HCT116 (cell line): ENCODE data around the gene S1PR3. TPM values are rescaled to one million over a fixed set of nuclear protein-coding genes. Genes with fewer than 3 reads are reported as not detected.

Experiments used
- ATAC-seq: fragments of 200-7000 bp; cut with Tn5 transposase; 2 replicates; pipeline ENCODE4 v1.9.1; 2020; ENCODE audit warnings: mild to moderate bottlenecking, moderate library complexity
- BruUV-seq: library from RNA; stranded (reverse); fragments of 400-500 nt; replicated peaks from 2 replicates; lab custom pipeline; 2021; lab: Mats Ljungman, UMichigan
- CTCF ChIA-PET: fragments of 300-600 bp; sonication (Branson Sonifier 250); formaldehyde crosslinking; loops from one replicate; lab custom pipeline; 2021; ENCODE audit warnings: antibody characterized with exemption; lab: Charles Lee
- POLR2A ChIA-PET: fragments of 300-600, 350-600 bp; sonication (Branson Sonifier 250); formaldehyde crosslinking; loops from one replicate; lab custom pipeline; 2021; ENCODE audit warnings: antibody characterized with exemption; lab: Charles Lee
- RAD21 ChIA-PET, 2 experiments: fragments of 300-600 bp; sonication (Branson Sonifier 250); formaldehyde crosslinking; loops; one replicate each; lab custom pipeline; 2023; ENCODE audit warnings: low total read pairs in 2 of 2; ENCODE audit not compliant: uncharacterized antibody in 2 of 2, unreplicated experiment in 2 of 2, low non-redundant PET in 1 of 2; lab: Charles Lee
- DNase-seq: peaks from one replicate; pipeline ENCODE4 v3.0.0-alpha.2; 2010; ENCODE audit warnings: low read depth, low spot score
- H2AFZ ChIP-seq: fragments of 200-600 bp; shearing (Covaris generic), sonication (generic); 2 replicates; pipeline ENCODE4 v1.6.1; 2017; ENCODE audit warnings: low read depth, mixed run types, mixed read lengths, antibody characterized with exemption, low read length; ENCODE audit not compliant: poor library complexity, severe bottlenecking
- H3K27ac ChIP-seq: 2 replicates; pipeline ENCODE4 v1.5.1; 2012; ENCODE audit warnings: low read depth, low read length
- H3K27me3 ChIP-seq: fragments of 200-600 bp; sonication (generic); 2 replicates; pipeline ENCODE4 v1.6.1; 2016; ENCODE audit warnings: mixed run types, low read length, mixed read lengths; ENCODE audit not compliant: insufficient read depth
- H3K36me3 ChIP-seq, 2 experiments: fragments of 200-500 bp in 1 of 2; fragments of 200-600 bp in 1 of 2; sonication (Bioruptor generic) in 1 of 2; sonication (generic) in 1 of 2; 2 replicates each; pipeline versions ENCODE4 v1.5.1 to v1.6.1; 2014 to 2016; ENCODE audit warnings: low read length in 2 of 2, inconsistent platforms in 1 of 2, mixed read lengths in 1 of 2, mixed run types in 1 of 2; ENCODE audit not compliant: insufficient read depth in 2 of 2, control insufficient read depth in 1 of 2
- H3K4me1 ChIP-seq, 2 experiments: fragments of 200-600 bp in 1 of 2; sonication (generic) in 1 of 2; 2 replicates each; pipeline versions ENCODE4 v1.5.1 to v1.6.1; 2012 to 2017; ENCODE audit warnings: low read length in 2 of 2, inconsistent platforms in 1 of 2, mild to moderate bottlenecking in 1 of 2, mixed read lengths in 1 of 2, mixed run types in 1 of 2, moderate library complexity in 1 of 2; ENCODE audit not compliant: insufficient read depth in 2 of 2, control insufficient read depth in 1 of 2
- H3K4me2 ChIP-seq: fragments of 200-600 bp; sonication (generic); 2 replicates; pipeline ENCODE4 v1.6.1; 2017; ENCODE audit warnings: mixed run types, low read length, mixed read lengths
- H3K4me3 ChIP-seq, 2 experiments: fragments of 200-600 bp in 1 of 2; sonication (generic) in 1 of 2; replicated peaks in 1 of 2; 2 replicates each; pipeline ENCODE4 v1.5.1; 2011 to 2016; ENCODE audit warnings: low read length in 2 of 2, control low read depth in 1 of 2, low read depth in 1 of 2, mild to moderate bottlenecking in 1 of 2, mixed read lengths in 1 of 2, mixed run types in 1 of 2
- H3K79me2 ChIP-seq: fragments of 200-600 bp; sonication (generic); 2 replicates; pipeline ENCODE4 v1.6.1; 2017; ENCODE audit warnings: mild to moderate bottlenecking, mixed run types, low read length, moderate library complexity, mixed read lengths; ENCODE audit not compliant: insufficient read depth
- H3K9ac ChIP-seq: fragments of 200-600 bp; sonication (generic); 2 replicates; pipeline ENCODE4 v1.6.1; 2016; ENCODE audit warnings: low read length, mixed read lengths
- H3K9me2 ChIP-seq: fragments of 200-600 bp; sonication (generic), shearing (Covaris generic); 2 replicates; pipeline ENCODE4 v1.6.1; 2017; ENCODE audit warnings: mixed run types, mild to moderate bottlenecking, moderate library complexity; ENCODE audit not compliant: insufficient read depth
- H3K9me3 ChIP-seq, 2 experiments: fragments of 200-500 bp in 1 of 2; fragments of 200-600 bp in 1 of 2; sonication (Bioruptor generic) in 1 of 2; sonication (generic) in 1 of 2; 2 replicates each; pipeline ENCODE4 v1.6.1; 2014 to 2017; ENCODE audit warnings: low read length in 2 of 2, mixed read lengths in 2 of 2, inconsistent platforms in 1 of 2, low read depth in 1 of 2, mild to moderate bottlenecking in 1 of 2, mixed run types in 1 of 2, moderate library complexity in 1 of 2; ENCODE audit not compliant: control insufficient read depth in 1 of 2, insufficient read depth in 1 of 2
- H4K20me1 ChIP-seq: fragments of 200-600 bp; sonication (generic), shearing (Covaris generic); 2 replicates; pipeline ENCODE4 v1.6.1; 2017; ENCODE audit warnings: mixed run types, mild to moderate bottlenecking, moderate library complexity; ENCODE audit not compliant: insufficient read depth
- ATF3 ChIP-seq: IDR thresholded peaks from 2 replicates; pipeline ENCODE4 v1.6.1; 2012
- CBX3 ChIP-seq: IDR thresholded peaks from 2 replicates; pipeline ENCODE4 v1.6.1; 2012; ENCODE audit warnings: low read depth
- CEBPB ChIP-seq: IDR thresholded peaks from 2 replicates; pipeline ENCODE4 v1.6.1; 2012; ENCODE audit warnings: low read depth
- CTCF ChIP-seq, 3 experiments: fragments of 200-600 bp in 1 of 3; sonication (generic) in 1 of 3; IDR thresholded peaks in 2 of 3; conservative IDR thresholded peaks in 1 of 3; 2 replicates each; pipeline ENCODE4 v1.5.1; 2012 to 2017; ENCODE audit warnings: low read depth in 2 of 3, low read length in 2 of 3, antibody characterized with exemption in 1 of 3, borderline replicate concordance in 1 of 3, control low read depth in 1 of 3, mild to moderate bottlenecking in 1 of 3, mixed read lengths in 1 of 3, mixed run types in 1 of 3, moderate library complexity in 1 of 3; ENCODE audit not compliant: insufficient read depth in 1 of 3
- ELF1 ChIP-seq: IDR thresholded peaks from 2 replicates; pipeline ENCODE4 v1.6.1; 2012; ENCODE audit warnings: low read depth, borderline replicate concordance
- JUND ChIP-seq: IDR thresholded peaks from 2 replicates; pipeline ENCODE4 v1.6.1; 2012
- MAX ChIP-seq: IDR thresholded peaks from 2 replicates; pipeline ENCODE4 v1.6.1; 2012
- POLR2AphosphoS5 ChIP-seq: IDR thresholded peaks from 2 replicates; pipeline ENCODE4 v1.6.1; 2011; ENCODE audit warnings: mild to moderate bottlenecking, low read depth, low read length, moderate library complexity
- SIN3A ChIP-seq: IDR thresholded peaks from 2 replicates; pipeline ENCODE4 v1.6.1; 2012; ENCODE audit warnings: low read depth
- SP1 ChIP-seq: IDR thresholded peaks from 2 replicates; pipeline ENCODE4 v1.6.1; 2012; ENCODE audit warnings: low read depth
- TCF7L2 ChIP-seq: IDR thresholded peaks from 2 replicates; pipeline ENCODE4 v1.7.0; 2011; ENCODE audit warnings: borderline replicate concordance, inconsistent platforms; ENCODE audit not compliant: insufficient read depth, insufficient read length; ENCODE audit errors: extremely low read depth
- ZBTB33 ChIP-seq: IDR thresholded peaks from 2 replicates; pipeline ENCODE4 v1.6.1; 2011; ENCODE audit warnings: mild to moderate bottlenecking, low read length, moderate library complexity; ENCODE audit not compliant: insufficient replicate concordance; ENCODE audit errors: extremely low read depth
- intact Hi-C: fragments of 100-400 bp; cut with micrococcal nuclease; formaldehyde crosslinking; loops from 2 replicates; pipeline ENCODE4 v1.10.0; 2022
- total RNA-seq: library from RNA; stranded (reverse); gene quantifications from one replicate; pipeline ENCODE4 v1.2.1, GENCODE V29; 2021; ENCODE audit not compliant: unreplicated experiment

S1PR3 gene
- total RNA-seq, 1 experiment from 2014 or later = 0.07 TPM

- no TSS peak for BruUV-seq
- ChIA-PET POLR2A (no interaction called here), CTCF (no interaction called here), RAD21 (no interaction called here)
- ATAC-seq = no peak
- no peak overlapping the region for H3K27ac ChIP-seq
- no peak overlapping the region for H3K4me2 ChIP-seq
- no peaks in the 10 kb centered on the region for H3K79me2 ChIP-seq
- H3K4me1 ChIP-seq = peaks cover 4 to 5% of the 10 kb centered on the region in 2 experiments; a peak in 2 of 4 replicates
- intact Hi-C loops = no loop called here
- H2AFZ ChIP-seq = no peak overlapping the region
- DNase-seq = no peak
- no peak for TF ChIP-seq CEBPB
- TF ChIP-seq ZBTB33 = no peak
- no peaks in the 10 kb centered on the region for H3K9me2 ChIP-seq
- no peak overlapping the region for H3K9ac ChIP-seq
- no peaks in the 10 kb centered on the region for H3K9me3 ChIP-seq
- no peaks in the 10 kb centered on the region for H4K20me1 ChIP-seq
- peaks cover 40% of the 10 kb centered on the region for H3K27me3 ChIP-seq
- no peak overlapping the region for H3K4me3 ChIP-seq
- no peaks in the 10 kb centered on the region for H3K36me3 ChIP-seq
Measured at GRCh38 chr9:88959727-88960469, 31.4 kb upstream of the S1PR3 start.

- intact Hi-C loops = no loop called here
- ChIA-PET POLR2A (no interaction called here), CTCF (no interaction called here), RAD21 (no interaction called here)
- Histone ChIP-seq H2AFZ (no peak overlapping the region), H3K27me3 (peaks cover 40% of the 10 kb centered on the region), H3K9ac (no peak overlapping the region), H4K20me1 (no peaks in the 10 kb centered on the region), H3K9me2 (no peaks in the 10 kb centered on the region), H3K36me3 (no peaks in the 10 kb centered on the region), H3K9me3 (no peaks in the 10 kb centered on the region), H3K4me1 (peaks cover 4 to 5% of the 10 kb centered on the region in 2 experiments; a peak in 2 of 4 replicates), H3K4me2 (no peak overlapping the region), H3K27ac (no peak overlapping the region), H3K79me2 (no peaks in the 10 kb centered on the region), H3K4me3 (no peak overlapping the region)
- ATAC-seq = no peak
- no peak for DNase-seq
- no TSS peak for BruUV-seq
- TF ChIP-seq CBX3 (no peak), ELF1 (no peak), JUND (no peak), SP1 (no peak), TCF7L2 (no peak), CEBPB (no peak), POLR2AphosphoS5 (no peak), MAX (no peak), SIN3A (no peak), CTCF (IDR thresholded peaks at IDR 0.05 in 2 of 3, conservative IDR thresholded peaks at IDR 0.05 in 1 of 3; ENCODE audit: borderline replicate concordance in 1 of 3, insufficient read depth in 1 of 3, low read depth in 2 of 3, low read length in 2 of 3) (no peak), ZBTB33 (no peak), ATF3 (no peak)
Measured at GRCh38 chr9:88960632-88961031, 30.6 kb upstream of the S1PR3 start.
